Hepatic stellate cell (primary cell): ENCODE data around the gene C2orf78.
"Not testable (repeated sequence)": the region's sequence is repeated elsewhere in the genome, so short reads cannot be mapped to it uniquely, and the experiment has no call there.

ENCODE experiments used
- DNase-seq: peaks from one replicate; pipeline ENCODE4 v3.0.0; 2011; ENCODE audit warnings: low spot score

The C2orf78 gene

GRCh38 chr2:73779467-73780236, 4.3 kb upstream of the C2orf78 start, which contains the start of gene DUSP11:
Gene DUSP11, minus strand, starts transcription at chr2:73780103. Its CDS starts 129 bp downstream, at chr2:73779974.
- peak; percentile 96 for DNase-seq

DNA sequence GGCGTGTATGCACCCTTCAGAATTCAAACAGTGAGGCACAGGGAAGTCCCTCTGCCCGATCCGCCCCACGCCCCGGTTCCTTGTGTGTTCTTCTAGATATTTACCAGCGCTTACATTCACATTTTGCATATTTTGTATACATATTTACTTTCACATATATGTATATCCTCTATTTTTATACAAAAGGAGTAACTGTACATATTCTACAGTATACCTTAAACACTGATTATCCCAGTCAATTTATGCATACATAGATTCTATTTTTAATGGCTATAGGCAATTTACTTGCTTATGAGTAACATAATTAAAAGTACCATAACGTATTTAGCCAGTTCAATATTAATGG, 3.8 kb upstream of the C2orf78 start:
- DNase-seq, result no peak

GRCh38 chr2:73783402-73783801, 581 bp upstream of the C2orf78 start:
- DNase-seq, result not testable (repeated sequence)

GRCh38 chr2:73811878-73812277, 27.9 kb downstream of the C2orf78 start:
- no peak for DNase-seq

DNA sequence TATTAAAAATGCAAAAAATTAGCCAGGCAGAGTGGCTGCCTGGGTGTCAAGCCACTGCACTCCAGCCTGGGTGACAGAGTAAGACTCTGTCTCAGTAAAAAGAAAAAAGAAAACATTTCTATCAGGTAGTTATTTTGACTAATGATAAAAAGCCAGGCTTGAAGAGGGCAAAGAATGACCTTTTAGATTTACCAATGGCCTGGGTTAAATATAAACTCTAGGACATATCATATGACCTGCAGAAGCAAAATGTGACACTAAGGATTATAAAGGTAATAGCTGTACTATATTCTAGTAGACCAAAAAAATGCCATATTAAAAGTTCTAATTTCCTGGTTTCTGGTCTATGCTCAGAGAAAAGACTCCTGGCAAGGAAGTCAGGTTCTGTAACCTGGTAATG, 28.7 kb downstream of the C2orf78 start:
- no peak for DNase-seq

DNA sequence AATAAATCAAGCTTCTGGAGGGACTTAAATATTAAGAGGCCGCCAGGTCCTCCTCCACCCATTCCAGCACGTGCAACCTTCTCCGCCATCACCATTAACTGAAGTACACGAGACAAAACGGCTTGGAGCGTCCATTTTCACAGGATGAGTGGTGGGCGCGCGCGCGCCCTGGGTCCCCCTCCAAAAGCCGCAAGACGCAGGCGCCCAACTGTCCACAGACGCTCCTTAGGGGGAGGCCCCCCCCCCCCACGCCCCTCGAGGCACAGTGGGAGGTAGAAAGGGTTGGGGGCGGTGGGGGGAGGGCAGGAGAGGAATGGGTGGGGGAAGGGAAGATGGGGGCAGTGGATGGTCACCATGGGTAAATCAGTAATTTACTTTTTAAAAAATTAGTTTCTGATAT, 34.3 kb downstream of the C2orf78 start:
- DNase-seq, result no peak

- DNase-seq, result no peak
Measured at GRCh38 chr2:73821227-73821626, 37.2 kb downstream of the C2orf78 start.

- no peak for DNase-seq
Measured at GRCh38 chr2:73821669-73822068, 37.7 kb downstream of the C2orf78 start.

GRCh38 chr2:73822276-73822675, 38.3 kb downstream of the C2orf78 start:
- DNase-seq, result no peak

DNA sequence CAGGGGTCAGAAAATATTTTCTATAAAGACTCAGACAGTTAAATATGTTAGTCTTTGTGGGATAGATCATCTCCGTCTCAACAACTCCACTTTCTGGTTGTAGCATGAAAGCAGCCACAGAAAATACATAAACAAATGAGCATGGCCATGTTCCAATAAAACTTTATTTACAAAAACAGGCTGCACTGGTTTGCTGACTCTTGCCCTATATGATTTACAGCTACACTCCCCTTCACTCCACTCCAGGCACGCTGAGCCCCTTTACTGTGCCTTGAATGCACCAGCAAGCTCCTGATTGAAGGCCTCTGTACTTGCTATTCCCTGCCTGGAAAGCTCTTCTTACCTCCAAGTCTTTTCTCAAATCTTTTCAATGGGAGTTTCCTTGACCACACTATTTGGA, 39.0 kb downstream of the C2orf78 start:
- DNase-seq, result no peak

GRCh38 chr2:73823416-73823815, 39.4 kb downstream of the C2orf78 start:
- no peak for DNase-seq

- peak; percentile 56 for DNase-seq
Measured at GRCh38 chr2:73823916-73824523, 40.0 kb downstream of the C2orf78 start.

GRCh38 chr2:73825408-73825807, 41.4 kb downstream of the C2orf78 start:
- DNase-seq, result no peak

GRCh38 chr2:73827018-73827417, 43.0 kb downstream of the C2orf78 start:
- DNase-seq, result no peak

DNA sequence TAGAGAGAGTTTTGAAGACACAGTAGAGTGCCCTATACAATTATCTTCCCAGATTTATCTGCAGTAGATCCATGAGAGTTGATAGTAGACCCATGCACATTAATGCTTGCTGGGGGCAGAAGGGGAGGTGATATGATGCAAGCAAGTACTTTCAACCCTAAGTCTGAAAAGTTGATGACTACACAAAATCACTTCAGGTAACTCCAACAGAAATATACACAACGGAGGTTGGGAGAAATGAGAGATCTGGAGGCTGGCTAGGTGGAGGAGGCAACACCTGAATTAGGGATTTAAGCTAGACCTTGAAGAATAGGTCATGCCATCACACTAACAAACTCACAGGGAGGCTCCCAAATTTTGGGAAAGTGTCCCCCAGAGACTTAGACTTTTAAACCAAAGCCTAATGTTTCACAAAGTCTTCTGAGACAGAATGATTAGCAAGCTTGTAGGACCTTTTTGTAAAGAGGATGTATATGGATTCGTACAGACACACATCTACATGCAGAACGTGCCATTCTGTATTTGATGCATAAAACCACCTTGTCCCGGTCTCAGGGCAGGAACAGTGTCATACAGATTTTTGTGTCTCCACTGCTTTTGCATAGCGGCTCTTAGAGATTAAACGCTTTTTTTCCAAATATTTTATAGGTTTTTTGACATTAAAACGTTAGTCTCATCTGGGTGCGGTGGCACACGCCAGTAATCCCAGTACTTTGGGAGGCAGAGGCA, 43.8 kb downstream of the C2orf78 start:
- no peak for DNase-seq

DNA sequence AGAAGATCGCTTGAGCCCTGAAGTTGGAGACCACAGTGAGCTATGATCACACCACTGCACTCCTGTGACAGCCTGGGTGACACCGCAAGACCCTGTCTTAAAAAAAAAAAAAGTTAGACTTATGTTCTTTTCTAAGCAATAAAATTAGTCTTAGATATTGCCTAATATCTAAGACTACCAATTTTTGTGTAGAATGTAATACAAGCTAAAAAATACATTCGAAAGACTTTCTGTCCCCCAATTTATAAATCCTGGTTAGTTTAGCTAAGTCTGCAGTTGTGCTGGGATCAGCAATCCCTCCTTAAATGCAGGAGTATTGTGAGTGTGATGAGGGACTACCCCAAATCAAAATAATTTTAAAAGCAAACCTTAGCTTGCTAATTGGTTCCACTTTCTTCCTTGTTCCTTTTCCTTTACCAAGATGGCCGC, 44.4 kb downstream of the C2orf78 start:
- no peak for DNase-seq

GRCh38 chr2:73828818-73829570, 45.0 kb downstream of the C2orf78 start, which contains the start of gene STAMBP:
Gene STAMBP, plus strand, starts transcription at chr2:73828961. Its CDS starts 1,896 bp downstream, at chr2:73830857.
- peak; percentile 95 for DNase-seq

- no peak for DNase-seq
Measured at GRCh38 chr2:73830871-73831401, 47.0 kb downstream of the C2orf78 start.

DNA sequence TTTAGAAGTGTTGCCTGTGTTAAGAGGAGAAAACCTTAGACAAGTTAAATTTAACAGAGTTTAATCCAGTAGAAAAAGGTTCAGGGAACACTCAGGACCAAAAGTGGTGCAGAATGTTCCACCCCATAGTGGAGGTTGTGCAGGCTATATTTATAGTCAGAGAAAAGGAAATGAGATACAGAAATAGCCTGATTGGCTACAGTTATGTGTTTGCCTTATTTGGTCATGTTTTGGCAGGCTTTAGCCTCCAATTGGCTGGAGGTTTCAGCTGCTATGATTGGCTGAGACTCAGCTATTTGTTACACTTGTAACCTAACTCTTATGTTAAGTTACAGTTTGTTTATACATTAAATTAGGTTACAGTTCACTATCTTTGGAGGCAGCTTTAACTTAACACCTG, 48.9 kb downstream of the C2orf78 start:
- no peak for DNase-seq

- DNase-seq, result no peak
Measured at GRCh38 chr2:73836141-73836943, 52.4 kb downstream of the C2orf78 start.
